Neural cell (in vitro differentiated cells): Measurements from ENCODE around the gene ADAD2. TPM values are rescaled to one million over a fixed set of nuclear protein-coding genes. Genes with fewer than 3 reads are reported as not detected.

Experiments used
- H2AFZ ChIP-seq: fragments of 200-600, 300-800 bp; sonication (generic), shearing (Covaris generic); 2 replicates; pipeline ENCODE4 v1.6.0; 2014; ENCODE audit warnings: low read depth, mild to moderate bottlenecking, antibody characterized with exemption, low read length, moderate library complexity
- H3F3A ChIP-seq: fragments of 200-600 bp; shearing (Covaris generic); 2 replicates; pipeline ENCODE4 v1.6.1; 2016; ENCODE audit warnings: mild to moderate bottlenecking, moderate library complexity, mixed read lengths, antibody characterized with exemption, low read length; ENCODE audit not compliant: insufficient read depth, poor library complexity, severe bottlenecking
- H3K27ac ChIP-seq: fragments of 200-600, 300-800 bp; sonication (generic), shearing (Covaris generic); 2 replicates; pipeline ENCODE4 v1.5.1; 2014; ENCODE audit warnings: mild to moderate bottlenecking, low read length, moderate library complexity
- H3K27me3 ChIP-seq: fragments of 300-800, 200-600 bp; sonication (generic), shearing (Covaris generic); 2 replicates; pipeline ENCODE4 v1.6.0; 2014; ENCODE audit warnings: mild to moderate bottlenecking, low read depth, low read length, moderate library complexity; ENCODE audit not compliant: insufficient read depth
- H3K36me3 ChIP-seq: fragments of 300-800, 200-600 bp; sonication (generic), shearing (Covaris generic); 2 replicates; pipeline ENCODE4 v1.5.1; 2014; ENCODE audit warnings: mild to moderate bottlenecking, antibody characterized with exemption, low read length, moderate library complexity; ENCODE audit not compliant: insufficient read depth
- H3K4me2 ChIP-seq: fragments of 300-800, 200-600 bp; sonication (generic), shearing (Covaris generic); 2 replicates; pipeline ENCODE4 v1.6.0; 2014; ENCODE audit warnings: mild to moderate bottlenecking, low read length
- H3K4me3 ChIP-seq: fragments of 300-800, 200-600 bp; sonication (generic), shearing (Covaris generic); 2 replicates; pipeline ENCODE4 v1.5.1; 2014; ENCODE audit warnings: mild to moderate bottlenecking, low read length, moderate library complexity
- H3K79me2 ChIP-seq: fragments of 200-600 bp; shearing (Covaris generic); replicated peaks from 2 replicates; pipeline ENCODE4 v1.6.0; 2014; ENCODE audit warnings: mild to moderate bottlenecking, low read length, moderate library complexity; ENCODE audit not compliant: insufficient read depth
- H3K9ac ChIP-seq: fragments of 300-800, 200-600 bp; sonication (generic), shearing (Covaris generic); 2 replicates; pipeline ENCODE4 v1.6.1; 2016; ENCODE audit warnings: mild to moderate bottlenecking, low read length, mixed read lengths
- H3K9me2 ChIP-seq: fragments of 200-600 bp; shearing (Covaris generic); 2 replicates; pipeline ENCODE4 v1.6.1; 2016; ENCODE audit warnings: mild to moderate bottlenecking, low read length, mixed read lengths; ENCODE audit not compliant: insufficient read depth
- H3K9me3 ChIP-seq: fragments of 200-600, 300-800 bp; sonication (generic), shearing (Covaris generic); 2 replicates; pipeline ENCODE4 v1.6.1; 2016; ENCODE audit warnings: mild to moderate bottlenecking, mixed run types, low read length, moderate library complexity, mixed read lengths
- H4K20me1 ChIP-seq: fragments of 200-600 bp; shearing (Covaris generic); 2 replicates; pipeline ENCODE4 v1.6.1; 2016; ENCODE audit warnings: mild to moderate bottlenecking, mixed run types; ENCODE audit not compliant: insufficient read depth
- CTCF ChIP-seq: fragments of 450-650 bp; IDR thresholded peaks from 2 replicates; pipeline ENCODE4 v1.5.1; 2014; ENCODE audit warnings: antibody characterized with exemption, mild to moderate bottlenecking, moderate library complexity; ENCODE audit not compliant: poor library complexity, severe bottlenecking
- EP300 ChIP-seq: fragments of 450-650 bp; conservative IDR thresholded peaks from 2 replicates; pipeline ENCODE4 v1.6.1; 2014; ENCODE audit warnings: antibody characterized with exemption, mild to moderate bottlenecking, moderate library complexity; ENCODE audit not compliant: poor library complexity, severe bottlenecking
- EZH2 ChIP-seq: fragments of 200-600, 300-800 bp; shearing (Covaris generic), sonication (generic); IDR thresholded peaks from 2 replicates; pipeline ENCODE4 v1.6.1; 2014; ENCODE audit warnings: antibody characterized with exemption, low read length, borderline replicate concordance, mild to moderate bottlenecking; ENCODE audit not compliant: insufficient read depth, poor library complexity, severe bottlenecking
- MXI1 ChIP-seq: fragments of 450-650 bp; conservative IDR thresholded peaks from 2 replicates; pipeline ENCODE4 v1.6.1; 2014; ENCODE audit warnings: antibody characterized with exemption, mild to moderate bottlenecking; ENCODE audit not compliant: poor library complexity, severe bottlenecking
- POLR2AphosphoS5 ChIP-seq: IDR thresholded peaks from 2 replicates; pipeline ENCODE4 v1.6.1; 2012
- RAD21 ChIP-seq: fragments of 450-650 bp; conservative IDR thresholded peaks from 2 replicates; pipeline ENCODE4 v1.6.1; 2014; ENCODE audit warnings: antibody characterized with exemption, mild to moderate bottlenecking, moderate library complexity
- REST ChIP-seq: IDR thresholded peaks from 2 replicates; pipeline ENCODE4 v1.6.1; 2012; ENCODE audit warnings: borderline replicate concordance
- SMC3 ChIP-seq: fragments of 450-650 bp; conservative IDR thresholded peaks from 2 replicates; pipeline ENCODE4 v1.6.1; 2014; ENCODE audit warnings: antibody characterized with exemption, mild to moderate bottlenecking, moderate library complexity; ENCODE audit not compliant: poor library complexity
- TAF1 ChIP-seq: IDR thresholded peaks from 2 replicates; pipeline ENCODE4 v1.6.1; 2012; ENCODE audit warnings: low read depth
- polyA plus RNA-seq: library from polyadenylated mRNA; depleted of rRNA; stranded (reverse); fragments of >200 nt; gene quantifications from 2 replicates; pipeline ENCODE4 v1.2.3, GENCODE V29; 2014

The ADAD2 gene
- polyA plus RNA-seq, 1 donor from 2014 or later = not detected

- Histone ChIP-seq H3K4me3 (no peak overlapping the region), H3K9ac (no peak overlapping the region), H3K27ac (no peak overlapping the region)
These were observed 33.6 kb downstream of the ADAD2 start for GRCh38 chr16:84224554-84224953.

GRCh38 chr16:84225126-84225525, 34.2 kb downstream of the ADAD2 start:
- no peak overlapping the region for H3K4me3 ChIP-seq
- no peak overlapping the region for H3K4me2 ChIP-seq
- H3F3A ChIP-seq = no peaks in the 10 kb centered on the region
- no peaks in the 10 kb centered on the region for H3K79me2 ChIP-seq
- no peak overlapping the region for H2AFZ ChIP-seq
- H3K36me3 ChIP-seq = no peaks in the 10 kb centered on the region
- no peak overlapping the region for H3K9ac ChIP-seq
- no peak overlapping the region for H3K27ac ChIP-seq
- no peaks in the 10 kb centered on the region for H3K27me3 ChIP-seq
- no peaks in the 10 kb centered on the region for H3K9me3 ChIP-seq
- H4K20me1 ChIP-seq = no peaks in the 10 kb centered on the region
- no peaks in the 10 kb centered on the region for H3K9me2 ChIP-seq
- TF ChIP-seq EP300 (no peak), SMC3 (no peak), RAD21 (no peak), TAF1 (no peak), CTCF (no peak), EZH2 (no peak), REST (no peak)

More at GRCh38 chr16:84224554-84224953, 33.6 kb downstream of the ADAD2 start:
- Histone ChIP-seq H3K27me3 (no peaks in the 10 kb centered on the region), H3F3A (no peaks in the 10 kb centered on the region), H3K36me3 (no peaks in the 10 kb centered on the region), H3K4me2 (no peak overlapping the region), H3K9me3 (no peaks in the 10 kb centered on the region), H4K20me1 (no peaks in the 10 kb centered on the region), H3K79me2 (no peaks in the 10 kb centered on the region), H3K9me2 (no peaks in the 10 kb centered on the region), H2AFZ (no peak overlapping the region)
- TF ChIP-seq RAD21 = no peak
- no peak for TF ChIP-seq MXI1
- no peak for TF ChIP-seq TAF1
- TF ChIP-seq REST = no peak
- no peak for TF ChIP-seq CTCF
- no peak for TF ChIP-seq SMC3
- no peak for TF ChIP-seq EZH2
- TF ChIP-seq POLR2AphosphoS5 = no peak
